Effector CD8-positive, alpha-beta T cell (primary cell): ENCODE results near the gene NME9.
A peak's percentile ranks its signal among the peaks of the same experiment; 100 is the strongest.
"Not testable (repeated sequence)": the region's sequence is repeated elsewhere in the genome, so short reads cannot be mapped to it uniquely, and the experiment has no call there.

Source experiments
- DNase-seq: peaks from one replicate; lab custom pipeline; 2025; lab: John Stamatoyannopoulos, UW
- total RNA-seq, 4 experiments: gene quantifications; one replicate each; lab custom pipeline; 2026; lab: John Stamatoyannopoulos, UW

The NME9 gene, protein sequence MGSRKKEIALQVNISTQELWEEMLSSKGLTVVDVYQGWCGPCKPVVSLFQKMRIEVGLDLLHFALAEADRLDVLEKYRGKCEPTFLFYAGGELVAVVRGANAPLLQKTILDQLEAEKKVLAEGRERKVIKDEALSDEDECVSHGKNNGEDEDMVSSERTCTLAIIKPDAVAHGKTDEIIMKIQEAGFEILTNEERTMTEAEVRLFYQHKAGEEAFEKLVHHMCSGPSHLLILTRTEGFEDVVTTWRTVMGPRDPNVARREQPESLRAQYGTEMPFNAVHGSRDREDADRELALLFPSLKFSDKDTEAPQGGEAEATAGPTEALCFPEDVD
- 0 to 0.37 (median 0.27) reads per million in 4 experiments for total RNA-seq

DNA sequence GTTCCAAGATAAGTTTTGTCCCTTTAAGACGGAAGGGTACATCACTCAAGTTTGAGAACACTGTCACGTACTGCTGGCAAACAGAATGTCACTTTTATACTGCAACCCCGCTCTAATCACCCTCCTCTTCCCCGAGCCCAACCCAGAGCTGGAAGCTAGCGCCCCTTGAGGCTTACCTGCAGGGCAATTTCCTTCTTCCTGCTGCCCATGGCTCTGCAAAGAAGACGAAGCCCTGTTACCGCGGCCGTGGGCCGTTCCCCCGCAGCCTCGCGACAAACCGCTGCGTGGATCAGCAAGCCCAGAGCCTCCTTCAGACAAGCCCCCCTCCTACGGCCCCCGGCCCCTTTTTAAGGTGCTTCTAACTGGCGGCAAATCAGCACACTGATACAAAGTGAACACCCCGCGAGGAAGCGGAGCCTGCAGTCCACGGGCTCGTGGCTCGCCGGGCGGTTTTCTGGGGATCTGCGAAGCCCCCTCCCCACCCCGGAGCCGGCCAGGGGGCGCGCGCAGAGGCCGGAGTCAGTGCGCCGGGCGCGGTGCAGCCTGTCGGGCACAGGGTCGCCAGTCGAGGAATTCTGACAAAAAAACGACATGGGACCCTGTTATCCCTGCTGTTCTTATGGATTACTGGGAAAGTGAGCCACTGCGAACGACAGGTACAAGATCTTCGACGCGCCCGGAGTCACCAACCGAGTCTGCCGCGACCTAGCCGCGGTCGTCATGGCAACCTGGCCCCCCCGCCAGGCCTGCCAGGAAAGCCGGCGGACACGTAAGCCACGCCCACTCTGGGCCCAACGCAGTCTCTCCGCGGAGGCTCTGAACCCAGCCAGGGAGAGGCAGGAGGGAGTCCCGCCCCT, at the start of gene NME9:
NME9 (minus strand) TSS at position 725 of the 857 bp plus-strand sequence; CDS start at position 209, 516 bp downstream.
- peak; percentile 89 for DNase-seq

DNA sequence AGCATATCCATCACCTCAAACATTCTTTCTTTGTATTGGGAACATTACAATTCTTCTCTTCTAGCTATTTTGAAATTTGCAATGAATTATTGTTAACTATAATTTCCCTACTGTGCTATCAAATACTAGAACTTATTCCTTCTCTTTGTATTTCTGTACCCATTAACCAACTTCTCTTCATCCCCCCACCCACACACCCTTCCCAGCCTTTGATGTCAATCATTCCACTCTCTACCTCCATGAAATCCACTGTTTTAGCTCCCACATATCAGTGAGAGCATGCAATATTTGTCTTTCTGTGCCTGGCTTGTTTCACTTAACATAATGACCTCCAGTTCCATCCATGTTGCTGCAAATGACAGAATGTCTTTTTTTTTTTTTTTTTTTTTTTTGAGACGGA, 49.3 kb upstream of the NME9 start:
- DNase-seq = no peak

DNA sequence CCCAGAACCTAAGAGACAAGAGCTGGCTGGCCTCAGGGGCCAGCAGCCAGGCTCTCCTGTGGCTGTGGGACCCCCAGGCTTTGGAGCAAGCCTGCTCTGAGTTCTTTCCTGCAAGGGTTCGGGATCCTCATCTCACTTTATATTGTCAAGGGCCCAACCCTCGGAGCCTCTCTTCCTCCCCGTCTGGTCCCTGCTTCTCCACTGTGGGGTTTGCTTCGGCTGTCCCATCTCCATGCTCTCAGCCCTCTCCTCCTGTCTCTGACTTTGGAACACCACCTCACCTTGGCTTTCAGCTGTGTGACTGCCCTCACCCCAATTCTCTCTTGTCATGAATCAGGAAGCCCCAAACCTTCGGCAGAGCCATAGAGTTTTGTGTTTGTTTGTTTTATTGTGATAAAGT, 48.7 kb upstream of the NME9 start:
- DNase-seq = no peak

DNA sequence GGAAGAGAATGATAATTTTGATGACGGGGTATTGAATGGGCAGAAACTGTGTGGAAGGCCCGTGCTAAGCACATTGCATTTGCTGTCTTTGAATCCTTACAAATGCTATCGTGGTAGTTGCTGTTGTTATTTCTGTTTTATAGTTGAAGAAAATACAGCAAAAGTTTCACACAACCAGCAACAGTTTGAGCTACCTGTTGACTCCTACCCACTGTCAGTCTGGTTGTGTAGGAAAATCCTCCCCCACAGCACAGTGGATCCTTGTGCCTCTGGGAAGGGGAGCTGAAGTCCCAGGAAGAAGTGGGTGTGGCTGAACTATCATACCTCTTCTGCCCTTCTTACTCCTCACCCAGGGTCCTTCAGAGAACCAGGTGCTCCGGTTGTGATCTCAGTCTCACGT, 48.2 kb upstream of the NME9 start:
- no peak for DNase-seq

DNA sequence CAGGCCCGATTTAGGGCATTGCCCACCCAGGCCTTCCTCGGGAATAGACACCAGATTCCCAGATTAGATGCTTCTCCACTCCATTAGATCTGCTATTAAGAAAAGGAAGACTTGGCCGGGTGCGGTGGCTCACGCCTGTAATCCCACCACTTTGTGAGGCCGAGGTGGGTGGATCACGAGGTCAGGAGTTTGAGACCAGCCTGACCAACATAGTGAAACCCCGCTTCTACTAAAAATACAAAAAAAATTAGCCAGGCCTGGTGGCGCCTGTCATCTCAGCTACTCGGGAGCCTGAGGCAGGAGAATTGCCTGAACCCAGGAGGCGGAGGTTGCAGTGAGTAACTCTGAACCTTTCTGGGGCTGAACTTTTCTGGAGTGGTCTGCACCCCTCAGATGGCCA, 47.6 kb upstream of the NME9 start:
- not testable (repeated sequence) for DNase-seq

DNA sequence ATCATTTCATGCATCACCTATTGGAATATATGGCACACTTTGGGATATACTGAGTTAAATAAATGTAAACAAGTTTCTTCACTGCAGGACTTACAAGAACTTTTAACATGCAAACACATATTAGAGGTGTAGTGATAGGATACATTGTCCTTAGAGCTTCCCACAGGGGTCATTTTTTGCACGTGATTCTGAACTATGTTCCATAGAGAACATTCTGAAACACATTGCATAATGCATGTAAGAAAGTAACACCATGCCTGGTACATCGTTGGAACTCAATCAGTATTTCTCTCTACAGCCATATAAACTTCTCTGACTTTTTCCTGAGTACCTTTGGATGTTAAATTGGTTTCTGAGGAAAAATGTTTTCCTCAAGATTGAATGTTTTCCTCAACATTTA, 47.0 kb upstream of the NME9 start:
- no peak for DNase-seq

DNA sequence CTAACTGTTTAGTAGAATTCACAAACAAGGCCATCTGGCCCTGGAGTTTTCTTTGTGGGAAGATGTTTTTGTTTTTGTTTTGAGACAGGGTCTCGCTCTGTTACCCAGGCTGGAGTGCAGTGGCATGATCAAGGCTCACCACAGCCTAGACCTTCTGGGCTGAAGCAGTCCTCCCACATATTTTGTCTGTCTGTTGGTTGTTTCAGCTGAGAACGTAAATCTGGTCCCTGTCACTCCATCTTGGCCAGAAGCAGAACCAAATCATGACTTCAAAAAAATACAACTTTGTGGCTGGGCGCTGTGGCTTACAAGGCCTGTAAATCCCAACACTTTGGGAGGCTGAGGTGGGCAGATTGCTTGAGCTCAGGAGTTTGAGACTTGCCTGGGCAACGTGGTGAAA, 45.8 kb upstream of the NME9 start:
- DNase-seq = no peak

DNA sequence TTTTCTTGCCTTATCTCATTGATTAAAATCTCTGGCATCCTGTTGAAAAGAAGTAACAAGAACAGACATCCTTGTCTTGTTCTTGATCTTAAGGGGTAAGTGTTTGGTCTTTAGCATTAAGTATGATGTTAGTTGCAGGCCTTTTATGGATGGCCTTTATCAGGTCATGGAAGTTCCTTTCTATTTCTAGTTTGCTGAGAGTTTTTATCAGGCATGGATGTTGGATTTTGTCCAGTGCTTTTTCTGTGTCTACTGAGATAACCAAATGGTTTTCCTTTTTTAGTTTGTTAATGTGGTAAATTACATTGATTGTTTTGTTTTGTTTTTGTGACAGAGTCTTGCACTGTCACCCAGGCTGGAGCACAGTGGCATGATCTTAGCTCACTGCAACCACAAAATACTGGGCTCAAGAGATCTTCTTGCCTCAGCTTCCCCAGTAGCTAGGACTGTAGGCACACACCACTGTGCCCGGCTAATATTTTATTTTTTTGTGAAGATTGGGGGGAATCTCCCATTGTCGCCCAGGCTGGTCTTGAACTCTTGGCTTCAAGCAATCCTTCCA, 45.0 kb upstream of the NME9 start:
- DNase-seq = no peak

DNA sequence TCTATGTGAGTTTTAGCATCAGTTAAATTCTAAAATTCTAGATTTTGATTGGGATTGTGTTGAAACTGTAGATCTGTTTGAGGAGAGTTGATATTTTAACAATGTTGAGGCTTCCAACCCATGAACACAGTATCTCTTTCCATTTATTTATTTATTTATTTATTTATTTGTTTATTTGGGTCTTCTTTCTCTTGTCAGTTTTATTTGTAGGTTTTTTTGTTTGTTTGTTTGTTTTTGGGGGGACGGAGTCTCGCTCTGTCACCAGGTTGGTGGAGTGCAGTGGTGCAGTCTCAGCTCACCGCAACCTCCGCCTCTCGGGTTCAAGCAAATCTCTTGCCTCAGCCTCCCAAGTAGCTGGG, 44.1 kb upstream of the NME9 start:
- no peak for DNase-seq

DNA sequence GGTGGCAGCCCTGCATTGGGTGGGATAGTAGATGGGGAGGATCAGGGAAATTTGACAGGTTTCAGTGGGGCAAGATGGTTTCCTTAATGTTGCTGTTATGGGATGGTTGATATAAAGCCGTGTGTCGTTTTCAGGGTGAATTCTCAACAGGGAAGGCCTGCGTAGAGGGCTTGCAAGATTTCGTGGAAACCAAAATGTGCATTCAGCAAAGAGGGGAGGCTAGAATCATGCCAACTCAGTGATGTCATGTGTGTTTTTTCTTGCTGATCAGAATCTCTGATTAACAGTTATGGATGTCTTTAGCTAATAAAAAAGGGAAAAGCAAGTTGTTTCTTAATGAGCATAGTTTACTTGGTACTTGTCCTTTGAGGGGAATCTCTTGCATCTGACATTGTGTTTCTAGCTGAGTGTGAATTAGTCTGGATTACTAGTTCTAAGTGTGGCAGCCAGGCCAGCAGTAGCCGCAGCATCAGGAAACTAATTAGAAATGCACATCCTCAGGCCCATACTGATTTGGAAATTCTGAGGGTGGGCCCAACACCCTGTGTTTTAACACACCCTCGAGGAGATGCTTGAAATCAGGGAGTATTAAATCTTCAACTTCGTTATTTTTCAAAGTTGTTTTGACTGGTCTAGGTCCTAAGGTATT, 43.6 kb upstream of the NME9 start:
- no peak for DNase-seq

DNA sequence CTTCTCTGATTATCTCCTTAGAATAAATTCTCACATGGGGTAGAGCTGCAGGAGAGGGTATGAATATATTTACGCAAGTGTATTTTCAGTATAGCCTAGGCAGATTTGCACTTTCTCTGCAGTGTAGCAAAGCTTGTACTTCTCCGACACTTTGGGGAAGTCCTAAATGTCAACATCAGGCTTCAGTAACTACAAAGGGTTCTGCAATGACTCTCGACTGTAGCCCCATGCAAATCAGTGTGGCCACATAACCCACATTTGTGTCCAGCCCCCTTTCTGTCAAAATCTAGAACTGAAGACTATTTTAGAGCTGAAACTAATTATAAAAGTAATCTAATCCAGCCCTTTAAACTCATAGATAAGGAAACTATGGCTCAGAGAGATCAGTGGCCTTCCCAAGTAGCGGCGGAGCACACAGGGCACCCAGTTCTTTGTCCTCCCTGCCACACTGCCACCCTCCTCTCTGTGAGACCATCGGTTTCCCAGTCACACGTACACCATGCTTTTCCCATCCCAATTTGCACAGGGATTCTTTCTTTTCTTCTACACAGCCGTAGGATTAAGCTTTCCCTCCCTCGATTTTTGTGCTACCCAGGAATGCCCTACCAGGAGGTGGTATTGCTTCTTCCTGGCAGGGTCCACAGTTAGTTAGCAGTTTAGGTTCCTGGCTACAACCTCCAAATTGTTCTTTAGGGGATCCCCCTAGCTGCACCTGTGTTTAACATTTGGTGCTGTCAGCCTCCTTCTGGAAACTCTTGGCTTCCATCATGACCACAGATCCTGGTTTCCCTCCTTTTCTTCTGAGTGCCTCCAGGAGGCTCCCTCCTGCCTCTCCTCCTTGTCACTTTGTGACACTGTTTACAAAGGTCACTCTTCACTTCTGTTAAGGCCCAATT, 41.7 kb upstream of the NME9 start:
- DNase-seq = no peak

DNA sequence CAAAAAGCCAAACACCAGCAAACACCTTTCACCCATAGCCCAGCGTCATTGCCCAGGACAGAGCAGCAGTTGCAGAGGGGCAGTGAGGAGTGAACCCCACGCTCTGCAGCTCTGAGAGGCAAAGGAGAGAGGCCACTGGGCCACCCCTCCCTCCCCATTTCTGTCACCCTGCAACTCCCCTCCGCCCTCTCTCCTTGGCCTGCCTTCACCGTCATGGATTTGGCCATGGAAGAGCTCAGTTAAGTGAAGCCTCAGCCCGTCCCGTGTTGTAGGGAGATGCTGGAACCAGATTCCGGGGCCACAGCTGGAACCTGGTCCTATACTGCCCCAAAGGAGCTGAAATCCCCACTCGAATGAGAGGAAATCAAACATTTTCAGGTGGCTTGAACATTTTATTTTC, 40.7 kb upstream of the NME9 start:
- DNase-seq = no peak

DNA sequence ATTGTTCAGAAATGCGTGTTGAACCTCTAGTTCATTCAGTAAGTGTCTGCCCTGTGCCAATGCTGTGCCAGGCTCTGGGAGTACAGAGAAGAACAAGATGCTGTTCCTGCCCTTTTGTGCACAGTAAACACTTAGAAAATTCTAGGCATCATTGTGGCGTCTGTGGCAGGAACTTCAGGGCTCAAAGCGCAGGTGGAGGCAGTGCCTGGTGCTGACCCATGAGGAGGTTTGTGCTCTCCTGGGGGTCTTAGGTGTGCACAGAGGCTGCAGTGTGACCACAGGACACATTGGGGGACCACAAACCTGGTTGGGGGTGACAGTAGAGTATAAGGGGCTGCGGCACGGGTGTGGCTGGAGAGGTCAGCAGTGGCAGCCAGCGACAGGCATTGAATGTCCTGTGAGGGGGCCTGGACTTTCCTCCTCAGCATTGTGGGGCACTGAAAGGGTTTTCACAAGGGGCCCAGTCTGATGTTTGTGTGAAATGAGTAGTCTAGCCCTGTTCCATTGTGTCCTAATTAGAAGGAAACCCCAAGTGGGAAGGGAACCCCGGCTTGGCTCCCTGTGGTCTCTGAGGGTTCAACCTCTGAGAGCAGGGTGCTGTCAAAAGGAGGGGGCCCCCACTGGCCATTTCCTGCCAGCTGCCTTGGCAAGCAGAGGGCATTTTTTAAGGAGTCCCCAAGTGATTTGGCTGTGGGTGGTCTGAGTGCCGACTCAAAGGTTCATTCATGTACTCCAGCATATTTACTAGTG, 39.7 kb upstream of the NME9 start:
- no peak for DNase-seq

DNA sequence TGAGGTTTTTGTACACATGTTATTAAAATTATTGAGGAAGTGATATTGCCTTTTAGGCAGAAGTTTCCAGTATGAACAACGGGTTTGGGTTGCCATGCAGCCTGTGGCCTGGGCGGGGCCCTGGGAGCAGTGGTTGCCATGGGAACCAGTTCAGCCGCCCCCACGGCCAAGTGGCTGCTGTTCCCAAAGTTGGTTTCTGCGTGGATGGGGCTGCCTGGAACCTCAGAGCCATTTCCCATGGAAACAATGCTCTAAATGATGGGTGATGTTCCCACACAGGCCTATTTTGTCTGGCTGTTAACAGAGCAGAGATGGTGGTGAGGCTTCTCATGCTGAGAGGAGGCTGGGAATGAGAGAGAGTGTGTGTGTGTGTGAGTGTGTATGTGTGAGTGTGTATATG, 38.3 kb upstream of the NME9 start:
- DNase-seq = no peak

DNA sequence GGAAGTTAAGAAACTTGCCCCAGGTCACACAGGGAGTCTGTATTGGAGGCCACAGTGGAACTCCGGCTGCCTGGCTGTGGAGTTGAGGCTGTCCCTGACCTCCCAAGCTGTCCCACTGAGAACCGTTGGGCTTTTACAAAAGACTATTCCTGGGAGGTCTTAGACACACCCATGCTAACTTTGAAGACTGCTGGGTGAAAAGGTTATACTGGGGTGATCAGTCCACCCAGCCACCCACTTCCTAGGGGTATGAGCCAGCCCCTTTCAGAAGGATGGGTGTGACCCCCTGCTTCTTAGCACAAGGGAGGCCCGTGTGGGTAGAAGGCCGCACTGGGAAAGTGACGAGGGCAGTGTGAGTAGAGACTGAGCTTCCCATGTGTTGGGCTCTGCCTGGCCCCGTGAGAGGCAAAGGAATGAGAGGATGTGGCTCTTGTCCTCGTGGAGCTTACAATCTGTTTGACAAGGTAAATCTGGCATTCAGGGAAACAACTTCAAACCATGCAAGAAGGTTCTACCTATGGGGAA, 37.7 kb upstream of the NME9 start:
- DNase-seq = no peak

DNA sequence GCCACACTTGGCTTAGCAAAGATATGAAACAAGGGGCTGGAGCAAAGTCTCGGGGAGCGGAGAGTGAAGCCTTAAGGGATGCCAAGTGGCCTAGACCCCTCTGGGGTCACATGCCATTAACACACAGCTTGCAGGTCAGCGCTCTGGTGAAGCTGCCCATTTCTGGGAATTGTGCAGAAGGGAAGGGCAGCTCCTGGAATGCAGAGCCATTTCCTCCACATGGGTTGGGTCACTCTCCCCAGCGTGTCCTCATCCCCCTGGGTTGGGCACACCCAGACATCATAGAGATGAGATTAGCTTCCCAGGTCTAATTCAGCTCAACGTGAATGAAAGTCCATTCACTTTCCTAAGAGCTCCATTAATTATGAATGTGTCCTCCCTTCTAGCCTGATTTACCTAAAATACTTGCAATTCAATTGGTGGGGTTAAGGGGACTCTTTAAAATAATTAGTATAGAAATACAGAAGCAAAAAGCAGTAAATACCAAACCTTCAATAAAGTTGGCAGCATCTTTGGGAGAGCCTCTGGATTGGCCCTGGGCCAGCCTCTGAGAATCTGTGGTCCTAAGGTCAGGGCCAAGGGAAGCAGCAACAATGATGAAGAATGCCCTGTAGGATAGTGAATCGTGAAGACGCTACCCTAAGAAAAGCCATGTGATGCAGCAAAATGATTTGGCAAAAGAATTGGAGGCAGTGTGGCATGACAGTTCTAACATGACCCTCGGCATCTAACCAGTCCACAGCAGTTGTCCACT, 36.5 kb upstream of the NME9 start:
- DNase-seq = no peak

DNA sequence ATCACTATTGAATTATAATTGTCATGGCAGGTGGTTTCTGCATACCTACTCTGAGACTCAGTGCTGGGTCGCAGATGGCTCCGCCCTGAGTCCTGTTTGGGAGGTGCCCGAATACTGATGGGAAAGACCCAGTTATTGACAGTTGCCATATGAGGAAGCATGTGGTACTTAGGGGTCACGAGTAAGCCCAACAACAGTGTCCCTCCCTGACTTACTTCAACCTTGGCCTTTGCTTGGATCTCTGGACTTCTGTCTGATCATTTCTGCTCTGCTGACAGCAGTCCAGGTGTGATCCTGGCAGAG, 35.6 kb upstream of the NME9 start:
- DNase-seq = no peak

DNA sequence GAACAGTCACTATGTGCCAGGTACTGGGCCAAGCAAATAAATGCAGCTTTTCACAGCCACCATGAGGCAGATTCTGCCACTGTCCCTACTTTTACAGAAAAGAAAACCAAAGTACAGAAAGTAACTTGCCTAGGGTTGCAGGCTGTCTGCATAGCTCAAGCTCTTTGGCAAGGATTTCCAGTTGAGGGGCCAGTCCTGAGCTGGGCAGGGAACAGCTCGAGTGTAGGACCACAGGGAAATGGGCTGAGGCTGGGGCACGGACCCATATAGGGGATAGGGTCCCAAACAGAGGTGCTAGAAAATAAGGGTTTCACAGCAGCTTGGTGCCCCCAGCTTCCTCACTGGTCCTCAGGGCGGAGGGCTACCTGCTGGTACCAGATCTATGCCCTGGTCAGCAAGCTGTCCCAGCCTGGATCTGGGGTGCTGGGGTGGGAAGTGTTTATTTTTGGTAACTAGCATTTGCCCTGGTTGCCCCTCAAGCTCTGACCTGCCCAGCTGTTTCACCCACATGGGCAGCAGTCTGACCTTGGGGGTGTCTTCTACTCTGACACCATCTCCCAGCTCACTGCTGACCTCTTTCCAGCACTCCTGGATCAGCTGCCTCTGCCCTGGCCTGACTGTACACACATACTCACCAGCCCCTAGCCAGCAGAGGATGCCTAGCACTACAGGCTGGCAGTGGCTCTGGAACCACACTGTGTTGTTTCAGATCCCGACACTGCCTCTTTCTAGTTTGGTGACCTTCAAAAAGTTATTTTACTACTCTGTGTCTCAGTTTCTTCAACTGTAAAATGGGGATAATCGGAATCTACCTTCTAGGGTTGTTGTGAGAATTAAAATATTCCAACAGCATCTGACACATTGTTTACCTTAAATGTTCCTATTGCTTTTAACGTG, 35.0 kb upstream of the NME9 start:
- no peak for DNase-seq

DNA sequence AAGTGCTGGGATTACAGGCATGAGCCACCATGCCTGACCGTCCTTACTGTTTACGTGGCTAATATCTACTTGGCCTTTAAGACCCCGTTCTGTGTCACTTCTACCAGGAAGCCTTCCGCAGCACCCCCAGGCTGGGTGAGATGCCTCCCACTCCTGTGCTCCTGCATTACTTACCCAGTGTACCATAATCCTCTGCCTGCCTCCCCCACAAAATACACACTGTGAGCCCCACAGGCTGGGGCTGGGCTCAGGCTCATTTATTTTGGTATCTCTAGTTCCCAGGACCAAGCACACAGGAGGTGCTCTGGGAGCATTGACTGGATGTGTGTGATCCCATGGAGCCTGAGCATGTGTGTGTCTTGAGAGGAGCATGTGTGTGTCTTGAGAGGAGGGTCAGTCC, 33.7 kb upstream of the NME9 start:
- DNase-seq = no peak
